Occipital lobe (tissue), 2 donors: ENCODE data around the gene FAF1. TPM values are rescaled to one million over a fixed set of nuclear protein-coding genes. Genes with fewer than 3 reads are reported as not detected.
"Not testable (repeated sequence)": the region's sequence is repeated elsewhere in the genome, so short reads cannot be mapped to it uniquely, and the experiment has no call there.

Experiments used
- DNase-seq: peaks from one replicate; lab custom pipeline; 2025; lab: John Stamatoyannopoulos, UW
- total RNA-seq: library from RNA; depleted of rRNA; stranded (reverse); fragments of >200 nt; gene quantifications from one replicate; pipeline ENCODE4 v1.2.3, GENCODE V29; 2014

The FAF1 gene
- total RNA-seq, 1 donor from 2014 or later = 40.4 TPM

GRCh38 chr1:50913954-50914353 is 46.1 kb downstream of the FAF1 start:
- DNase-seq = no peak

DNA sequence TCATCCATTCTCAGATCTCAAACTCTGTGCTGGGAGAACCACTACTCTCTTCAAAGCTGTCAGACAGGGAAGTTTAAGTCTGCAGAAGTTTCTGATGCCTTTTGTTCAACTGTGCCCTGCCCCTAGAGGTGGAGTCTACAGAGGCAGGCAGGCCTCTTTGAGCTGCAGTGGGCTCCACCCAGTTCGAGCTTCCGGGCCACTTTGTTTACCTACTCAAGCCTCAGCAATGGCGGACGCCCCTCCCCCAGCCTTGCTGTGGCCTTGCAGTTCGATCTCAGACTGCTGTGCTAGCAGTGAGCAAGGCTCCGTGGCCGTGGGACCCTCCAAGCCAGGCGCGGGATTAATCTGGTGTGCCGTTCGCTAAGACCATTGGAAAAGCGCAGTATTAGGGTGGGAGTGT is 49.7 kb downstream of the FAF1 start:
- DNase-seq = not testable (repeated sequence)

DNA sequence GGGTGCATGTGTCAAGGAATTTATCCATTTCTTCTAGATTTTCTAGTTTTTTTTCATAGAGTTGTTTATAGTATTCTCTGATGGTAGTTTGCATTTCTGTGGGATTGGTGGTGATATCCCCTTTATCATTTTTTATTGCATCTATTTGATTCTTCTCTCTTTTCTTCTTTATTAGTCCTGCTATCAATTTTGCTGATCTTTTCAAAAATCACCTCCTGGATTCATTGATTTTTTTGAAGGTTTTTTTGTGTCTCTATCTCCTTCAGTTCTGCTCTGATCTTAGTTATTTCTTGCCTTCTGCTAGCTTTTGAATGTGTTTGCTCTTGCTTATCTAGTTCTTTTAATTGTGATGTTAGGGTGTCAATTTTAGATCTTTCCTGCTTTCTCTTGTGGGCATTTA is 52.5 kb downstream of the FAF1 start:
- DNase-seq = not testable (repeated sequence)

DNA sequence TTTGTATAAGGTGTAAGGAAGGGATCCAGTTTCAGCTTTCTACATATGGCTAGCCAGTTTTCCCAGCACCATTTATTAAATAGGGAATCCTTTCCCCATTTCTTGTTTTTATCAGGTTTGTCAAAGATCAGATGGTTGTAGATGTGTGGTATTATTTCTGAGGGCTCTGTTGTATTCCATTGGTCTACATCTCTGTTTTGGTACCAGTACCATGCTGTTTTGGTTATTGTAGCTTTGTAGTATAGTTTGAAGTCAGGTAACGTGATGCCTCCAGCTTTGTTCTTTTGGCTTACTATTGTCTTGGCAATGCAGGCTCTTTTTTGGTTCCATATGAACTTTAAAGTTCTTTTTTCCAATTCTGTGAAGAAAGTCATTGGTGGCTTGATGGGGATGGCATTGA is 54.0 kb downstream of the FAF1 start:
- DNase-seq = not testable (repeated sequence)

GRCh38 chr1:50902419-50902818 is 57.6 kb downstream of the FAF1 start:
- DNase-seq = no peak

GRCh38 chr1:50901872-50902271 is 58.2 kb downstream of the FAF1 start:
- no peak for DNase-seq

GRCh38 chr1:50898773-50899172 is 61.3 kb downstream of the FAF1 start:
- DNase-seq = no peak

GRCh38 chr1:50894340-50894739 is 65.7 kb downstream of the FAF1 start:
- no peak for DNase-seq

DNA sequence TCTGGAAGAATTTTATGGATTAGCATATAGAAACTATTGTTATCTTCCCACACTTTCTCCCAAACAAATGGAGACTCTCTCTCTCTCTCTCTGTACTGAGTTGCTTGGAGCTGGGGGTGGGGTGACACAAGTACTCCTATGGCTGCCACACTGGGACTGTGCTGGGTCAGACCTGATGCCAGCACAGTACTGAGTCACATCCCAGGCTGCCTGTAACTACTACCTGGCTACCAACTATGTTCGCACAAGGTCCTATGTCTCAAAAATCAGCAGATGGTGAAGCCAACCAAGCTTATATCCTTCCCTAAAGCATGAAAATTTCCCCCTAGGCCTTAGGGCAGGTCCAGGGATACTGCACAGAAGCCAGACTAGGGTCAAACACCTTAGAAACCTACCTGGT is 66.6 kb downstream of the FAF1 start:
- no peak for DNase-seq

GRCh38 chr1:50887555-50887954 is 72.5 kb downstream of the FAF1 start:
- not testable (repeated sequence) for DNase-seq

GRCh38 chr1:50880373-50880772 is 79.7 kb downstream of the FAF1 start:
- no peak for DNase-seq

DNA sequence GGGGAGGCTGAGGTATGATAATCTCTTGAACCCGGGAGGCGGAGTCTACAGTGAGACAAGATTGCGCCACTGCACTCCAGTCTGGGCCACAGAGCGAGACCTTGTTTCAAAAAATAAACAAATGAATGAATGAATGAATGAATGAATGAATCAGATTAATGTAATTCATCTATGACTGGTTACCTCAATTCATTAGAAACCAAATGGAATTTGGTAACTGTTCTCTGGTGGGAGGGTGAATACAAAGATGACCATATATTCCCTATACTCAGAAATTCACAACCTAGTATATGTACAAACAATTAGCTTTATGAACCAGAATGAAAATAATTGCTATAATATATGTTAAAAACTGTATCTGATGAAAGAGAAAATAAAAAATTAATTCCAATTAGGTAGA is 80.9 kb downstream of the FAF1 start:
- no peak for DNase-seq

DNA sequence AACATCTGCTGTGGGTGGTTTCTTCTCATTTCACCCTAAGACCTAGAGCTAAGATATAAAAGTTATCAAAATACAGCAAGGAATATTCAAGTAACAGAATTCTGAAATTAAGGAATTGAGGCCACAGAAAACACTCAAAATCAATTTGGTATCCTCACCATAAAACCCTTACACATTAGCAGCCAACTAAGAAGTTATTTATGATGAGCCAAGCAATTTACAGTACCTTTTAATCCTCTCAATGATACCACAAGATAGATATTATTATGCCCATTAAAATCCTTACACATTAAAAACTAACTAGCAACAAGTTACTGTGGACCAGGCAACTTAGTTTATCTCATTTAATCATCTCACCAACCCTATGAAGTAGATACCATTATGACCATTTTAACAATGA is 81.6 kb downstream of the FAF1 start:
- no peak for DNase-seq

- DNase-seq = no peak
Observed at GRCh38 chr1:50877641-50878040, 82.4 kb downstream of the FAF1 start.

DNA sequence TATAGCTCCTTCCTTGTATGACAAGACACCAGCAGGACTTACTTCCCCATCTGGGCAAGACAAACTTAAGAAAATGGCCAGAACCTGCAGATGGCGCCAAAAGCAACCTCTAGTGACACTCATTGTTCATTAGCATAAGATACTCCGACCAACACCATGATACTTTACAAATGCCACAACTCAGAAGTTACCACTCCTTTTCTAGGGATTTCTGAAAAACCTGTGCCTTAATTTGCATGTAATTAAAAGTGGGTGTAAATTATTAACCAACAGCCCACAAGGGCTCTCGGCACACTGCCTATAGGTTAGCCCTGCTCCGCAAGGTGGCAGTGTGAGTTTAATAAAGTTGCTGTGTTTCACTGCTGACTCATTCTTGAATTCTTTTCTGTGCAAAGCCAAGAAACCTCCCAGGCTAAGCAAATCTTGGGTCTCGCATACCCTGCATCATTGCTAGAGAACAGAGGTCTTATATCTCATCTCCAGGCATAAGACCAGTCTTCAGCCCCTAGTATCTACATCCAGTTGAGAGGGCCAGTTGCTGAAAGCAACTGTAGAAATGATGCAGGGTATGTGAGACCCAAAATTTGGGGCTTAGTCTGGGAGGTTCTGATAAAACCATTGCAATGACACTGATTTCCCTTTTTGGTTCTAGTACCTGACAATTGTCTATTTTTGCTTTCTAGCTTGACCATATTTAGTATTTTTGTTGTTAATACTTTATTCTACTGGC is 86.4 kb downstream of the FAF1 start:
- no peak for DNase-seq

- not testable (repeated sequence) for DNase-seq
Observed at GRCh38 chr1:50864845-50865244, 95.2 kb downstream of the FAF1 start.

DNA sequence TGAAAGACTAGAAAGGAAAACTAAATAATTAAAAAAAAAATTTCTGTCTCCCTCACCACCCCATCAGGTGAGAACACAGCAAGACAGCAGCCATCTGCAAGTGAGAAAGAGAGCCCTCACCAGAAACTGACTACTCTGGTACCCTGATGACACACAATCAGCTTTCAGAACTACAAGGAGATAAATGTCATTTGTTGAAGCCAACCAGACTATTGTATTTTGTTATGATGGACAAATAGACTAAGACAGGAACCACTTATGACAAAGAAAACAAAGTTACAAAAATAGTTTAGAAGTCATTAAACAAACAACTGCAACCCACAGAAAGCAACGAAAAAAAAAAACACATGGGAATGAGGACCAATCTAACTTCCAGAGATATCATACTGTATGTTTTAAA is 98.3 kb downstream of the FAF1 start:
- no peak for DNase-seq

DNA sequence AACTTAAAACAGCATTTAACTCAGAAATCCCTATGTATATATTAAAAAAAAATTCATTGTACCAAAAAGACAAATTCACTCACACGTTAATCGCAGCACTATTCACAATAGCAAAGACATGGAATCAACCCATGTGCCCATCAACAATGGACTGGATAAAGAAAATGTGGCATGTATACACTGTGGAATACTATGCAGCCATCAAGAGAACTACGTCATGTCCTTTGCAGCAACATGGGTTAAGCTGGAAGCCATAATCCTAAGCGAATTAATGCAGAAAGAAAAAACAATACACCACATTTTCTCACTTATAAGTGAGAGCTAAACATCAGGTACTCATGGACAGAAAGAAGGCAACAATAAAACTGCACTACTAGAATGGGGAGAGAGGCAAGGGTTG is 99.4 kb downstream of the FAF1 start:
- DNase-seq = no peak

DNA sequence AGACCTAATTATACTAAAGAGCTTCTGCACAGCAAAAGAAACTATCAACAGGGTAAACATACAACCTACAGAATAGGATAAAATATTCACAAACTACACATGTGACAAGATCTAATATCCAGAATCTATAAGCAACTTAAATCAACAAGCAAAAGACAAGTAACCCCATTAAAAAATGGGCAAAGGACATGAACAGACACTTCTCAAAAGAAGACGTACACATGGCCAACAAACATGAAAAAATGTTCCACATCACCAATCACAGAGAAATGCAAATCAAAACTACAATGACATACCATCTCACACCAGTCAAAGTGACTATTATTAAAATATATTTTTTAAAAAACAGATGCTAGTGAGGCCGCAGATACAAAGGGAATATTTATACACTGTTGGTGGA is 99.8 kb downstream of the FAF1 start:
- no peak for DNase-seq

DNA sequence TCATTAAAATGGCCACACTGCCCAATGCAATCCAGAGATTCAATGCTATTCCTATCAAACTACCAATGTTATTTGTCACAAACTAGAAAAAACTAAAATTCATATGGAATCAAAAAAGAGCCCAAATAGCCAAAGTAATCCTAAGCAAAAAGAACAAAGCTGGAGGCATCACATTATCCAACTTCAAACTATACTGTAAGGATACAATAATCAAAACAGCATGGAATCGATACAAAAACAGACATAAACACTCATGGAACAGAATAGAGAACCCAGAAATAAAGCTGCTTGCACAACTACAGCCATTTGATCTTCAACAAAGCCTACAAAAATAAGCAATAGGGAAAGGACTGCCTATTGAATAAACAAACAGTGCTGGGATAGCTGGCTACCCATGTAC is 100.4 kb downstream of the FAF1 start:
- DNase-seq = no peak

- DNase-seq = no peak
Observed at GRCh38 chr1:50858761-50859160, 101.3 kb downstream of the FAF1 start.

DNA sequence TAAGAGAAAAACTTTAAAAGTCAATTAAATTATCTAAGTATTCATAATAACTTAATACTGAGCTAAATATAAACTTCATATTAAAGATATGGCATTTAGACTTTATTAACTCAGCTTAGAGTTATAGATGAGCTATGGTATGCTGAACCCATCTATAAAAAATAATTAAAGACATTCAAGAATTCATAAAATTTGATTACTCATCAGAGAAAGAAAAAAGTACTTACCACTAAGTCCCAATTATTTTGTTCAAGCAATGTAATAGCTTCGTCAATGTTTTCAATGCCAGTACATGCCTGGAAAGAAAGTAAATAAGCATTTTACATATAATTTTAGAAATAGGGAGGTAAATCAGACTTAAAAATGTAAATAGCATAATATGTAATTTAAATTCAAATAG is 102.4 kb downstream of the FAF1 start:
- no peak for DNase-seq

GRCh38 chr1:50853325-50853724 is 106.7 kb downstream of the FAF1 start:
- DNase-seq = no peak

DNA sequence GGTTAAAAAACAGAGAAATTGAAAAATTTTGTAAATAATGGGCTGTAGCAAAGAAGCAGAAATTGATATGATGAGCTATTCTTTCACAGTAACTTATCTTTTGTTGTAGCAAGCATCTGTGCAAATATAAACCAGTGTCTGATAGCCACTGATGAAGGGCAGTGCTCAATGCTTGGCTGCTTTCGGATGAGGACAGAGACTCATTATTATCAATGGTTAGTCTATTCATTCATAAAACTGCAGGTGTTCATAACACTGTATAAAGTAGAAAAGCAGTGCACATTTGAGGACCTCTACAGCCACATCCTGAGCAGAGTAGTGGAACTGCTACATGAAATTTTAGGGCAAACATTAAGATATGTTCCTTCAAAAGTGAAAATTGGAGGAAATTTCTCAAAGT is 107.2 kb downstream of the FAF1 start:
- no peak for DNase-seq
